HG02610 (cell line): Measurements from ENCODE around the gene PLGRKT.
A peak's percentile ranks its signal among the peaks of the same experiment; 100 is the strongest.
"Not testable (repeated sequence)": the region's sequence is repeated elsewhere in the genome, so short reads cannot be mapped to it uniquely, and the experiment has no call there.

Experiments
- ATAC-seq: cut with Tn5 transposase; IDR thresholded peaks from one replicate; pipeline ENCODE4 v1.9.1; 2021; ENCODE audit warnings: mild to moderate bottlenecking, moderate library complexity; ENCODE audit not compliant: unreplicated experiment

PLGRKT gene

DNA sequence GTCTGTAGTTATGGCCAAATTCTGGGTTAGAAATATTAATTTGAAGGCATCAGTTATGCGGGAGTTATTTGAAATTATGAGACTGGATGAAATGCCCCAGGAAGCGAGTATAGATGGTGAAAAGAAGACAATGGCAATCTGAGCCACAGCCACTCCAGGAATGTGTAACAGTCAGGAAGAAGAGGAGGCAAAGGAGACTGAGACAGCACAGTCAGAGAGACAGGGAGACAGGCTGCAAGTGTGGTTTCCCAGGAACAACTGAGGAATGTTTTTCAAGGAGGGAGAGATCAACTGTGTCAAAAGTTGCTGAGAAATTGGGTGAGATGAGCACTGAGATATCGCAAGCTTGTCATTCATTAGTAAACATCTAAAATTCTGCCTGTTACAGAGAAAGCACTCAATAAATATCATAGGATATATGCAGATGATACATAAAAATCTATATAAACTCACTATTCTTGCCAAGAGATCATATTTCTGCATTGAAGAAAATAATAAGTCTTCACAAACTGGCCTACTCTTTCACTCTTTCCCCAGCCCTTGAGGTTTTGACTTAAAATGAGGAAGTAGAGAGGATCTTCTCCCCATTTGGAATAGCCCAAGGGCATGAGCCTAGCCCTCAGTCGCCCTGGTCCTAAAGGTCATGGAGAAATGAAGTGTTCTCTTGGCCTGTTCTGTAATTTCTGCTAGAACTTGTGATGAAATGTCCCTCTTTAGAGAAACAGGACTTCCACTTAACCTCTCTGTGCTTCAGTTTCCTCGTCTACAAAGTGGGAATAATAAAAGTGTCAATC lies 49.5 kb downstream of the PLGRKT start:
- ATAC-seq = no peak

DNA sequence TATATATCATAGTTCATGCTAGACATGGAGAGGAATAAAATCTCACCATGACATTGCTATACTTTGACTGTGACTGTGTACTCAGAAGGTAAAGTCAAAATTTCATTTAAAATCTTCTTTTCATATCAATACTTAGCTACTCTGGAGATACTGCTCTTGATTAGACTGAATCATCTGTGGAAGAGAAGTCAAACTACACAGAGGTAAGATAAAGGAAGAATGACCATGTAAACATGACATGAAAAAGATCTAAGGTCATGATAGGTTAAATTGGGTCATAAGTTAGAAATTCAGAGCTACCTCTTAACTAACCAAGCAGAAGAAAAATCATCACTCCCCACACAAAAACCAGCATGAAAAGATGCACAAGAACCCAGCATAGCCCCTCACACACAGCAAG lies 53.3 kb downstream of the PLGRKT start:
- no peak for ATAC-seq

DNA sequence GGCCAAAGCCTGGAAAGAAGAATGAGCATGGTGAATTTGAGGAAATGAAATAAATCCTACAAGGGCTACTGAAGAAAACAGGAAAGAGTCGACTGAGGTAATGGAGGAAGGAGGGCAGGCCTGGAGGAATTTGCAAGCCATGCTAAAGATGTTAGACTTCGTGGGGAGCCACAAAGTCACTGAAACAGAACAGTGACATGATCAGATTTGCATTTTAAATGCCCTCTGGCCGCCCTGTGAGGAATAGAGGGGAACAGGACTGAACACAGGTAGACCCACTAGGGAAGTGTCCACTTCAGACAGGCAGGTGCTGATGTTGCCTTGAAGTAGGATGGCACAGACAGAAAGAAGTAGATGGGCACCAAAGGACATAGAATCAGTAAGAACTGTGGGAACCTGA lies 55.2 kb downstream of the PLGRKT start:
- ATAC-seq = peak; percentile 42

DNA sequence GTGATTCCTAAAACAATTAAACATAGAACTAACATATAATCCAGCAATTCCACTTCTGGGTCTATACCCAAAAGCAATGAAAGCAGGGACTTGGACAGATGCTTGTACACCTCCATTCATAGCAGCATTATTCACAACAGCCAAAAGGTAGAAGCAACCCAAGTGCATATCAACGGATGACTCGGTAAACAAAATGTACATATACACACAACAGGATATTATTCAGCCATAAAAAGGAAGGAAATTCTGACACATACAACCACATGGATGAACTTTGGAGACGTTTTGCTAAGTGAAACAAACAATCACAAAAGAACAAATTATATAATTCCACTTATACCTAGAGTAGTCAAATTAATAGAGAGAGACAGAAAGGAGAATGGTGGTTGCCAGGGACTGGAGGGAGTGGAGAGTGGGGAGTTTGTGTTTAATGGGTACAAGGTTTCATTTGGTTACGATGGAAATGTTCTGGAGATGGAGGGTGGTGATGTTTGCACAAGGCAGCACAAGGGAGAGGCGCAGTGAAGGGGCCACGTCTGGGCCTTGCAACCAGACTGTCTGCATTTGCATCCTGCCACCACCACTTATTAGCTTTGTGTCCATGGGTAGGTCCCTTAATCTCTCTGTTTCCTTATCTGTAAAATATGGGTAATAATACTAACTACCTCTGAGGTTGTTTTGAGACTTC lies 61.8 kb downstream of the PLGRKT start:
- ATAC-seq = no peak

DNA sequence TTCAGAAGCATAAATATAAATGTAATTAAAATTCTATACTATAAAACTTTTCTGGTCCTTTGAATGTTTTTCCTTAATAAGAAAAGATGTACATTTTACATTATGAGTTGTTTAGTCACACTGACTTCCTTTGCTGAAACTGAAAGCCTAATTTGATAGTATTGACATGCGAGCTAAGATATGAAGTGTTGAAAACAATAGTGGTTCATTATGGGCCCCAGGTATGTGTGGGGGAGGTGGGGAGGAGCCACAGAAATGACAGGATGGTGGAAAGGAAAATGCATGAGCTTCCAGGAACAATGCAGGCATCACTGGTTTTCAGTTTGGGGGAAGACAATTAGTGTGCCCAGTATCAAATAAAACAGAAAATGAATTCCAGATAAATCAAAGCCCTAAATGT lies 62.6 kb downstream of the PLGRKT start:
- ATAC-seq = peak; percentile 56

DNA sequence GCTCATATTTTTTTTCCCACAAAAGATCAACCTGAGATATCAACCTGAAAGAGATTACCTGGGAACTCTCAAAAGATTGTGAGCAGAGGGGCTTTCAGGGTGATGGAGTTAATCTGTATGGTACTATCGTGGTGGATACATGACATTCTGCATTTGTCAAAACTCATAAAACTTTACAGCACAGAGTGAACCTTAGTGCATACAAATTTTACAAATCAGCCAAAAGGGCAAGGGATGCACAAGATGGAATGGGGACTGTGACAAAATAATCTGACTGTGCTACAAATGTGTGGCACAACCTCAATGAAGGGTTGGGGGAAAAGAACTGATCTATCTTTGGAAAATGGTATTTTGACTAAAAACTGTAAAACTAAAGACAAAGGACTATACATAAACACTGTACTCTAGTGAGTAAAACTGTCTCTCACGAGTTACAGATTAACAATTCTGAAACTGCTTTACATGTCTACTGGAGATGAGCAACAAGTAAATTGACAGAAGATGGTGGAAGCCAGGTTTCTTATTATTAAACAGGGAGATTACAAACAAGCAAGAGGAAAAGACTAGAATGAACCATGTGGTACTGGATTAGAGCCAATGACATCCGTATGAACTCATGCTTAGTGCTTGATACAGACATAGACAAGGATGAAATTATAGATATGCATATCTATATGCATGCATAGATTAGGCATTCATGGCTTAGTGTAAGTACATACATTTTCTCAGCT lies 73.3 kb downstream of the PLGRKT start:
- peak; percentile 98 for ATAC-seq

DNA sequence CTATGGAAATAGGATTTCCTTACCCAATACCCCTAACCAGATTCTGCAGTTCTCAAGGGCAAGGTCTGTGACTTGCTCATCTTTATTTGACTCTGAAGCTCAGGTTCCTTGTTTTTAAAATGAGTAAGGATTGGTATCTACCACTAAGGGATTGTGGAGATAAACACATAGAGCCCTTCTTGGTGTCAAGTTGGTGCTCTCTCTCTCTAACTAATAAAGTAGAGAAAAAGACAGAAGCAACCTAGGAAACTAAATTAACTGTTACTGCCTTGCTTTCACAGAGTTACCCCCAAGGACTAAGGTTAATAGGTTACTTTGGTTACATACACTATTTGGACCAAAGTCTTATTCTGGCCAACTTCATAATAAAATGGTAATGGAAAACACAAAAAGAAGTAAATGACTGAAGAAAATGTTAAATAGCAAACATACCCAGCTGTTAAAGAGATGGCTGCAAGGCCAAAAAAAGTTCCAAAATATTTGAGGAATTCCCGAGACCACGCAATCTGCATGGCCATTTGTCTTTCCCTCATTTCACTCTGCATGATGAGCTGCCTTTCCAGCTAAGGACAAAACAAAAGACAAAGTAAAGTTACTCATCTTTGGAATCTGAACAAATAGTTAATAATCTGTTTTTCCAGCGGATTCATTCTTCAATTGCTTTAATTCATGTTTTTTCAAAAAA lies 76.3 kb downstream of the PLGRKT start:
- no peak for ATAC-seq

DNA sequence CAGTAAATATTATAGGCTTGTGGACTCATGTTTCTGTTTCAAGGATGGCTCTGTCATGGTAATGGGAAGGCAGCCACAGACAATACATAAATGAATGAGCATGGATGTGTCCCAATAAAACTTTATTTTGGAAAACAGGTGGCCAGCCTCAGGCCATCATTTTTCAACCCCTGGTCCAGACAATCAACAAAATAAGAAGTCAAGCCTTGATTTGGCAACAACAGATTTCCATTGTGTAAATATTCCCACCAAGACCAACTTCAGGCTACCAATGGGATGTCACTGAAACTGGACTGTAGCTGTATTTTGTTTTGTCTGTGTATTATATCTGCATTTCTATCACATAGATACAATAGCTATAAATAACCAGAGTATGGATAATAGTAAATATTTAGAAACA lies 77.4 kb downstream of the PLGRKT start:
- no peak for ATAC-seq

DNA sequence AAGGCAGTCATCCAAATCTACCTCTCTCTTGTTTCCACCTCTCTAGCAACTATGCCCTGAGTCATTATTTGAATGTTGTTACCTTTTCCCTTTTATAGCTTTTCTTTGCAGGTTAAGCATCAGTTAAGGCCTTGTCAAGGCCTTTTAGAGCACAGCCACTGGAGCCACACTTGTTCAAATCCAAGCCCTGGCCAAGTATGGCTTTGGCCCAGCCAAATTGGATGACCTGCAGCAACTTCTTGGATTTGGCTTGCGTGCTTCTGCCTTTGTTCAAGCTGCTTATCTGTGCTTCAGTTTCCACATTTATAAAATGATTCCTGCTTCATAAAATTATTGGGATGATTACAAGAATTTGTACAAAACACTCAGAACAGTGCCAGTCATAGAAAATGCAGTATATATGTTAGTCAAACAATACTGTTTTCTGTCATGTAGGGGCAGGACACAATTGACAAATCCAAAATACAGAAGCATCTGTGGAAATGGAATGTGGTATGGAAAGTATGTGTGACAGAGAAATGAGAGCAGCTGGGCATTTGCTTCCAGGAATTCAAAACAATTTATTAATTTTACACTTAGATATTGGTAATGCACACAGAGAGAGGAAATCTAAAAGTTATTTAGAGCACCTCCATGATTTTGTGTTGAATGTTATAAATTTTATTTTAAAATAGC lies 80.2 kb downstream of the PLGRKT start:
- ATAC-seq = no peak

DNA sequence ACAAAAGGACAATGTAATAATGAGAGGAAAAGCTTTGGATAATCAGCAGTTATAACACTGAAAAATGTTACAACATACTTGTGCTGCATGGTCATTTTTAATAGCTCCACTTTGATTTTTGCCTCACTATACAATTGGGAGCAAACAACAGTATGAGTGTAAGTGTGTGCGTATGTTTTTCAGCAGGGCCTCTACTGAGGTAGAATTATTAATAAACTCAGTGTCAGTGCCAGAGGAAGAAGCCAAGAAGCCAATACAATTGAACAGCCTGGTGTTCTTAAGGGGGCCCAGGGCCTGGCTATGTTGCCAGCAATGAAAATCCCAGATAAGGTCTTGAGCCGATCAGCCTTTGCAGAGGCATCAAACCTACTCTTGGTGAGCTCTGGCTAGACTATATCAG lies 81.9 kb downstream of the PLGRKT start:
- no peak for ATAC-seq

DNA sequence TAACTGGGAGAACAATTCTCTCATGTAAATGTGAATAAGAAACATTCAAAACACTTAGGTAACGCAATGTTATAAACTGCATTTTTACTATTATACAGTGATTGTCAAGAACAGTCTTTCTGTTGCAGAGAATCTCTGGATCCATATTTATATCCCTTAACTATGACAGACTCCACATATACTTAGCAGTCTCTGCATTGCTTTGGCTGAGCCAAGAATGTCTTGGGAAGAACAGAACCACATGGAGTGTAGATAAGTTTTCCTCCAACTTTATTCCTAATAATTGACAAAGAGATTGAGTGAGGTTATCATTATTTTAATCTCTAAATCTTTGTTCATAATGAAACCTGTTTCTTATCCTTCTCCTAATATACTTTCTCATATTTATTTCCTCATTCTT lies 82.5 kb downstream of the PLGRKT start:
- ATAC-seq = no peak

DNA sequence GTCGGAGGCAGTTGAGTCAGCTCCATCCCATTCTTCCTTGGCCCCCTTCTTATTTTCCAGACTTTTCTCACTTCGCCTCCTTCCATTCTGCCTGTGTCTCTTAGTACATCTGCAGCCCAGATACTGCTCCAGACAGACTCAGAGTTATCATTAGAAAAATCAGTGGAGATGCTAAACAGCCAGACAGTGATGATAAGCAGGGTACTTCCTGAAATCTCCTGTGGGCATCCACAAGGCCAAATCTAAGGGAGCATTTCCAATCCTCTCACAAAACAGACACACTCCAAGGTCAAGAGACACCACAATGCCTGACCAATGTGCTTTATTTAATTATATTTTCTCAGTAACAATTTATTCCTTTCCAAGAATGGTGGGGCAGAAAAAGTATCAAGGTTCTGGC lies 83.5 kb downstream of the PLGRKT start:
- no peak for ATAC-seq

DNA sequence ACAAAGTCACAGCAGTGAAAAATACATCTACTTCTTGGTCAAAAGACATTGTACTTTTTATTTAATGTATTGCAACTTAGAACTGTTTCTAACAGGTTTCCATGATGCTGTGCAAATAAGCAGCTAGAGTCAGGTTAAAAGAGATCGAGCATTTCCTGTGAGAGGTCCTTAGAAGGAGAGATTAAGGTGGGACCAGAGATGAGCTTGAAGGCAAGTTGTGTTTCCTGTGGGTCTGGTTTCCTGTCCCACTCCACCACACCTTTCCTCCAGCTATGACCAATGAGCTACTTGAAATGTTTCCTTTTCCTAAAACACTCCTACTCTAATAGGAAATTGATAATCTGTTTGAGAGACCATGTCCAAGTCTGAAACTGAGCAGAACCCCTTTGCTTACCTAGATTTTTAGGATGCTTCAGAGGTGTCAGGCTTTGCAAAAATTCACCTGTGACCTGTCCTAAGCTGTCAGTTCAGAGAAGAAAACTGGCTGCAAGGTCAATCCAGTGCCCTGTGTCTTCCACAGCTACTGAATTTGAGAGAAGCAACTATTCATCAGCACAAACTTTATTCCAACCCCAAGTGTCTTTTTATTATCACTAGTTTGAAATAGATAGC lies 85.0 kb downstream of the PLGRKT start:
- no peak for ATAC-seq

DNA sequence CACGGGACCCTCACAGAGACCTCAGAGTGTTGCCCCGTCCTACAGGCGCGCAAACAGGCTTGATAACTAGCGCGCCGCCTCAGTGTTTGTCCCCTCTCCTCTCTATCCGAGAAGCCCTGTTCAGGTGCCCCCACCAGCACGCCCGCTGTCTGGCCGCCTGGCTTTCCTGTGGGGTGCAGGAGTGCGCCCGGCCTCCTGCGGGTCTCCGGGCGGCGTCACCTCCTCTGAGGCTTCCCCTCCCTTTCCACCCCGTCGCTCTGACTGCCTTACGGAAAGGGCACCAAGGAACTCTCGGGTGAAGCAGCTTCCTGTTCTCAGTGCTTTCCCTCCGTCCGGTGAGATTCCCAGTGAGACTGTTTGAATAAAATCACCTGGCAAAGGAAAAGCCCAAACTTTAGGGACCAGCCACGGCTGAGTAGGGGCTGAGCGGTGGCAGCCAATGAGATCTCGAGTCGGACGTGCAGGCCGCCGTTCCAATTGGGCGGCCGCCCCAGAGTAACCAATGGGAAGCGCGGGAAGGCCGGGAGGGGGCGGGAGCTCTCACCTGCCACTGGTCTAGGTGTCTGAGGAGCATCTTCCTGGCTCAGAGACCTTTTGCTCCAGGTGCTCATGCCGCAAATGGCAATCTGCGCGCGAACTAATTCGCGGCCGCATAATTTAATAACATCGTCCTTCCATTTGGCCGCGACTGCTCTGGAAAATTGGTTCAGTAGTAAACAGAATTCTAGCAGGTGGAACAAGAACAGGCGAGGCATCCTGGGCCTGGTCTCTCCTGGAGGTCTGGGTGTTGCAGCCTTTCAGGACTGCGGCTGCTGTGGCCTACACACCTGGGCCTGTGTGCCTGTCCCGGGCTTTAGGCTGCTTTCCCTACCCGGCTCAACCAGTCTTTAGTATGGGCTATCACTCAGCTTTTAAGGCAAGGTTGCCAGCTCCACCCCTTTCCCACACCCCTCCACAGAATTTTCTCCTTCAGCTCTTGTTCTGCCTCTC lies 98.4 kb downstream of the PLGRKT start, which contains the start of gene RLN1:
TSS of gene RLN1 (minus strand) at position 885 of the 990 bp plus-strand sequence. CDS start at position 755, 130 bp downstream.
- ATAC-seq = peak; percentile 100

DNA sequence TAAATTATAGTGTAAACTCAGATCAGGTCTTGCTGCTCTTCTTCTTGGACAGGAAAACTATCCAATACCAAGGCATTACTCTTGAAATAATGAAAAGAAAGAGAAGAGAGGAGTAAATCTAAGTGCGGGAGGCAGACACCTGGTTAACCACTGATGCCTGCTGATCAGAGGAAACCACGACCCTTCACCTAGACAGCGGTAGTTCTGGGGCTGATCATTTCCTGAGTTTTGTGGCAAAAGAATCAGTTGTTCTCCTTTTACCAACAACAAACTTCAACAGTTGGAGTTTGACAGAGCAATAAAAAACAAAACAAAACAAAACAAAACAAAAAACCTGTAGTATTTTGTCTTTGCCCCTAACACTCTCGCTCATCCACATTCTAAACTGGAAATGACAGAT lies 101.0 kb downstream of the PLGRKT start:
- ATAC-seq = no peak

DNA sequence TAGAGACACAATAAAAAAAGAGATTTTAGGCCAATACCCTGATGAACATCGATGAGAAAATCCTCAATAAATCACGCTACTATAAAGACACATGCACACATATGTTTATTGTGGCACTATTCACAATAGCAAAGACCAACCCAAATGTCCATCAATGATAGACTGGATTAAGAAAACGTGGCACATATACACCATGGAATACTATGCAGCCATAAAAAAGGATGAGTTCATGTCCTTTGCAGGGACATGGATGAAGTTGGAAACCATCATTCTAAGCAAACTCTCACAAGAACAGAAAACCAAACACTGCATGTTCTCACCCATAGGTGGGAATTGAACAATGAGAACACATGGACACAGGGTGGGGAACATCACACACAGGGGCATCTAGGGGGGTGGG lies 106.4 kb downstream of the PLGRKT start:
- ATAC-seq = not testable (repeated sequence)

DNA sequence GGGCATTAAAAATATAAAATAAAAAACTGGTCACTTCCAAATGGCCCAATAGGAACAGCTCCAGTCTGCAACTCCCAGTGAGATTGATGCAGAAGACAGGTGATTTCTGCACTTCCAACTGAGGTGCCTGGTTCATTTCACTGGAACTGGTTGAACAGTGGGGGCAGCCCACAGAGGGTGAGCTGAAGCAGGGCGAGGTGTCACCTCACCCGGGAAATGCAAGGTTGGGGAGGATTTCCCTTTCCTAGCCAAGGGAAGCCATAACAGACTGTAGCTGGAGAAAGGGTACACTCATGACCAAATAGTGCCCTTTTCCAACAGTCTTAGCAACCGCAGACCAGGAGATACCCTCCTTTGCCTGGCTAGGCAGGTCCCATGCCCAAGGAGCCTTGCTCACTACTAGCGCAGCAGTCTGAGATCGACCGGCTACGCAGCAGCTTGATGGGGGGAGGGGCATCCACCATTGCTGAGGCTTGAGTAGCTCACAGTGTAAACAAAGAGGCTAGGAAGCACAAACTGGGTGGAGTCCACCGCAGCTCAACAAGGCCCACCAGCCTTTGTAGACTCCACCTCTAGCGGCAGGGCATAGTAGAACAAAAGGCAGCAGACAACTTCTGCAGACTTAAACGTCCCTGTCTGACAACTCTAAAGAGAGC lies 110.7 kb downstream of the PLGRKT start:
- no peak for ATAC-seq

DNA sequence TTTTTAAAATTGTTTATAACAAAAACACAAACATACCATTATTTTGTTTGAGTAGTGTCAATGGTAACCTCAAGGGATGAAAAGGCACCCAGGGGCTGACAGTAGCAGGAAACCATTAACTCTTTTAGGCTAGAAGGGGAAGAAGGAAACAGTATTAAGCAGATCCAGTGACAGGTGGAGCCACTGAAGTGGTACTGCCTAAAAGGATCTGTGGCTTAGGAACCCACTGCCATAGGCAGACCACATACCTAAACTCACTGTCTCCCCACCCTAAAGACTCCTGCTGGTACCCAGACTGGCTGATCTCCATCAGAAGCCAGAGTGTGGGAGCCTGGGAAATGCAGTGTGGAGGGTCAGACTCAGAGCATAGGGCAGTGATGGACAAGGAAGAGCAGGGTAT lies 111.5 kb downstream of the PLGRKT start:
- no peak for ATAC-seq
